GM21737 (cell line): ENCODE results near the gene CFAP251.

ENCODE experiments used
- ATAC-seq: cut with Tn5 transposase; IDR thresholded peaks from one replicate; pipeline ENCODE4 v1.9.1; 2021; ENCODE audit warnings: mild to moderate bottlenecking, moderate library complexity; ENCODE audit not compliant: unreplicated experiment

CFAP251 gene

DNA sequence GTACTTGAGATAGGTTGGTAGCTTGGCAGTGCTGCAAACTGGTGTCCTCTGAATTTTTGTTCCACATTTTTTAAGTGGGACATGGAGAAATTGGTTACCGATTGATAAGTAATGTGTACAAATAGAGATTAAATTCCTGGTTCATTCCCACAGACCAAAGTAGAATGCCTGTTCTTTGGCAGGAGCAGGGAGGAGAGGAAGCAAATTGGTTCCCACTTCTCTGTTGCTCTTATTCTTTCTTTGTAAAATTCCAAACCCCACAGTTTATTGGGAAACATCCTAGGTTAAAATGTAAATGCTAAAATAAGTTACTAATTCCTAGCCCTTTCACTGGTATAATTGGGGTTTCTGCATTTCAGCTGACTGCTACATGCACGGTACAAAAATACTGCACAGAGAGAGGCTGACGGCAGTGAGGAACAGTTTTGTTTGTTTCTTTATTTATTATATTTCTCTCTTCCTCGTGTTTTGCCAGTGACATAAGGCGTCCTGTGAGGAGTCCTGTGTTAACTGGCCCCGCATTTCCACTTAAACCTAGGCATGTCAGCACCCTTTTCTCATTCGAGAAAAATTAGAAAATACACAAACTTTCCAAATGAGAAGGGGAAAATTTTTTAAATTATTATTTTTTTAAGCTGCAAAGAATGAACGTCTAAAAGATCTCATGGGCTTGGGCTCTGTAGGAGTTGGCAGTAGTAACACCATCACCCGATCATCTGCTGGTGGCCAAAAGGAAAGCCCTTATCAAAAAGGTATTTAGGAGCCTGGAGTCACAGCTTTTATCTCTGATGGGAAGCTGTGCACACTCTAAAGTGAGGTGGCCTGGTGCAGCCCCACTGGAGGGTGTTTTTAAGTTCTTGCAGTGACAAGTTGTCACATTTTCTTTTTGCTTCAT is 77.9 kb downstream of the CFAP251 start:
- no peak for ATAC-seq

DNA sequence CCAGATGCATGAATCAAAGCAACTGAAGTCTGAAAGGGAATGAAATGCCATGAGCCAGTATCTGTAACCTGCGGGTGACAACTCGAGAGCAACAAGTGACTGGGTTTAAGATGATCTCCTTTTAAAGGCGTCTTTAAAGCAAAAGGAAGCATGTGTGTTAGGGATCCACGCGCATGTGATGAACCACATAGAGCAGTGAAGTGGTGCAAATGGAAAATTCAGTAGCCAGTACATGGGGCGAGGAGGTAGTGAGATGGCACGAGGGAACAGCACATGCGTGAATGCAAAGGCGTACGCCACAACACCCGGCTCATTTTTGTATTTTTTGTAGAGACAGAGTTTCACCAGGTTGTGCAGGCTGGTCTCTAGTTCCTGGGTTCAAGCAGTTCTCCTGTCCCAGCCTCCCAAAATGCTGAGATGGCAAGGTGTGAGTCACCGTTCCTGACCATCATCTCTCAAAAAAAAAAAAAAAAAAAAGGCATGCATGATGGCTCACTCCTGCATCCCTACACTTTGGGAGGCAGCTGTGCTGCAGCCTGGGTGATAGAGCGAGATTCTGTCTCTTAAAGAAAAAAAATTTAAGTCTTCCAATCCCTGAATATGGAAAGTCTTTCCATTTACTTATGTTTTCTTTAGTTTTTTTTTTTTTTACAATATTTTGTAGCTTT is 78.7 kb downstream of the CFAP251 start:
- ATAC-seq: no peak

DNA sequence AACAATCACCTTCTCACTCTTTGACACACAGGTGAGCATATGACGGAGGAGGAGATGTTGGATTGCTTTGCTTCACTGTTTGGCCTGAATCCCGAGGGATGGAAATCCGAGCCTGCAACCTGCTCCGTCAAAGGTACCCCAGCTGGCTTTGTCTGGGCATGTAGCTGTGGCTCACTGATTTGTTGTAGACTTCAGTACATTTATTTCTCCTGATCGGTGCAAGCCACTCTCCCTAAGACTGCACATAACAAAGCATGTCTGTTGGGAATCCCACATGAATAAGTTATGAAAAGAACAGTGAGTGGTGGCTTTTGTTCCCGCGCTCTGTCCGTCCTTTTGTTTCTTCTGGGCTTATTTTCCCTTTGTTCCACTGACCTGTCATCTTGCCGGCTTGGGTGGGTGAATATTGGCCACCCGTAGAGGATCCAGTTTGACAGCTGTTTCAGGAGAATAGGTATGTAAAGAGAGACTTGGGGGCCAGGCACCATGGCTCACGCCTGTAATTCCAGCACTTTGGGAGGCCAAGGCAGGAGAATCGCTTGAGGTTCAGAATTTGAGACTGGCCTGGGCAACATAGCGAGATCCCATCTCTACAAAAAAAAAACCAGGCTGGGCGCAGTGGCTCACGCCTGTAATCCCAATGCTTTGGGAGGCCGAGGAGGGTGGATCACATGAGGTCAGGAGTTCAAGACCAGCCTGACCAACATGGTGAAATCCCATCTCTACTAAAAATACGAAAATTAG is 83.2 kb downstream of the CFAP251 start:
- ATAC-seq: no peak

DNA sequence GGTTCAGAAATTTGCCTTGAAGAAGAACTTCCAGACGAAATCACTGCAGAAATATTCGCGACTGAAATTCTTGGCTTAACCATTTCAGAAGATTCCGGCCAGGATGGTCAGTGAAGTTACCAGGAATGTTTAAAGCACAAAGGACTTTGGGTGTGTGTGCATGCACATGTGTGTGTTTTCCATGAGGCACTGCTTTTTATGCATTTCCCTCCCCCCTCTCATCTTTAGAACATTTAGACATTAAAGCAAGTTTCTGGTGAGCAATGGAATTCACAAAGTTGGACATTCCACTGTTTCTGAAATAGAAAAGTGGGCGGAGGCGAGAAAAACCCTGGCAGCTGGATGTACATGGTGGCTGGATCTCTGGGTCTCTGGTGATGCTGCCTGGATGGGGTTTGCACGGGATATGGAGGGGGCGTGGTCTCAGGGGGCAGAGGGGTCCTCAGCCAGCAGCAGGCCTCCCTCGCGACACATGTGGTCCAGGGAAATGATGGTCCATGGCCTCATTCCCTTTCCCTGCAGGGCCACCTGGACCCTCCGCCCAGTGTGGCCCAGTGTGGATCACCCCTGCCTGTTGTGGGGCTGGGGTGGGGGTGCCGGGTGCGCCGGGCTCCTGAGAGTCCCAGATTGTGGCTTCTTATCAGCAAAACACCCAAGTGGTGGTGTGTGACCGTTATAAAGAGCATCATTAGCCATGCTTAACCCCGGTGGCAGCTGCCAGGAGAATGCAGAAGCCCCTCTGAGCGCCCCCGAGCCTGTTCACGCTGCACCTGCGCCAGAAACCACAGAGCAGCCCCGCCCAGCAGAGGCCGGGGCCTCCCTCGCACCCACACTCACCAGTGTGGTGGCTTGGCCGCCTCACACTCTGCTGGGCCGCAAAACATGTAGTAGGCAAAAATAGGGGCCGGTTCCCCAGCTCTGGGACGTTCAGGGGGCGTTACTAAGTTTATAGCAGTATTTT is 85.5 kb downstream of the CFAP251 start:
- no peak for ATAC-seq

DNA sequence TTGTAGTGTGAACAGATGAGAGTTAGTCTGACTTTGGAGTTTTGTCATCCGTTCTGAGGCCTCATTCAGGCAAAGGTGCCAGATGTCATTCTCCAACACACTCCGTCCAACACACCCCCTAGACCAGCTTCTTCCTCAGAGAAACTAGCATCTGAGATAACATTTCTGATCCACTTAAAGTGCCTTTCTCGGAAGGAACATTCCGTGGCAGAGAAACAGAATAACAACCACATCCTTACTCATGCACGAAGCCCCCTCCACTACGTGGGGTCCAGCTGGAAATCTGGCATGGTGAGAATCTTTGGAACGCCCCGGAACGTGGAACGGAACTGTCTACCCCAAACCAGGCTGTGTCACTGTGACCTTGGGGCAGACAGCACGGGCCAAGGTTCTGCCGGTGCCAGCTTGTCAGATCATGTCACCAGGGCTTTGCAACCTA is 86.3 kb downstream of the CFAP251 start:
- no peak for ATAC-seq

DNA sequence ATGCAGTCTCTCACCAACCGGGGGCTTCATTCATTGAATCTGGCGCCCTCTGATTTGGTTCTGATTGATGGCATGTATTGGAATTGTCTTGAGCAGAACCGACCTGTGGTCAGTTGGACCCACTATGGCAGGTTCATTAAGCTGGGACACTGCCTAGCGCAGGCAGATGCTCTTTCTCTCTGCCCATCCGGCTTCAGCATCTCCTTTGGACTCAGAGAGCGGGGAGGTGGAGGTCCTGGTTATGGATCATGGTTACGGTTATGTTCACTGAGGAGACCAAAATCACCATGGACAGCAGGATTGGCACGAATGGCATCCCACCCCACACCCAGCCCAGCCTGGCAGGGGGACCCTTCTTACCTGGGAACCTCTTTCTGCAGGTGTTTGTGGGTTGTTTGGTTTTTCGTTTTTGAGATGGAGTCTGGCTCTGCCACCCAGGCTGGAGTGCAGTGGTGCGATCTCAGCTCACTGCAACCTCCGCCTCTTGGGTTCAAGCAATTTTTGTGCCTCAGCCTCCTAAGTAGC is 86.9 kb downstream of the CFAP251 start:
- ATAC-seq: no peak

DNA sequence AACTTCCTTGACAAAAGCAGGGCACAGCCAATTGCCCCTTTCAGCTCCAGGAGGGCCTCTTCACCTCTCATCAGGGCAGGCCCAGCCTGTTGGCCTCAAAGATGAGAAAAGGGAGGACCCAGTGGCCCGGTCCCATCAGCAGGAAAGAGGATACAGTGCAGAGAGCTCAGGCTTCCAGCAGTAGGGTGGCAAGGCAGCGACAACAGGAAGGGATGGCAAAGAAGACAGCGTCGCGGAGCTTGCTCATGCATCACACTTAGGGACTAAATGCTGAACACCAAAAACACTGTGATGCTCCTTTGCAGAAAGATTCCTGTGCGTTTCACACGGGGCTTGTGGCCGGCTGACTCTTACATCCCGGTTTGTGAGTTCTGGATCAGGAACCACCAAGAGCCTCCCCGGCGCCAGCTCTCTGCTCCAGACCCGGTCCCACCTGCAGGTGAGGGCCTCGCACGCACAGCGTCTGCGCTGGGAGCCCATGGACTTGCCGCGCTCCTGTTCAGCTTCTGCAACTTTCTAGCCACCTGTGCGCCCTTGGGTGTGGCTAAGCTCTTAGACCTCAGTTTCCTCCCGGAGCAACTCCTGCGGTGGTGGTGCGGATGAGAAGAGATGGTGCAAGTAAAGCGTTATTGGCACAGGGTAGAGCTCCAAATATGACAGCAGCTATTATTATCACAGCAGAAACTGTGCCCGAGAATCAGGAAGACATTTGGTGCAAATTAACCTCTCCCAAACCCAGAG is 88.0 kb downstream of the CFAP251 start:
- ATAC-seq: no peak

DNA sequence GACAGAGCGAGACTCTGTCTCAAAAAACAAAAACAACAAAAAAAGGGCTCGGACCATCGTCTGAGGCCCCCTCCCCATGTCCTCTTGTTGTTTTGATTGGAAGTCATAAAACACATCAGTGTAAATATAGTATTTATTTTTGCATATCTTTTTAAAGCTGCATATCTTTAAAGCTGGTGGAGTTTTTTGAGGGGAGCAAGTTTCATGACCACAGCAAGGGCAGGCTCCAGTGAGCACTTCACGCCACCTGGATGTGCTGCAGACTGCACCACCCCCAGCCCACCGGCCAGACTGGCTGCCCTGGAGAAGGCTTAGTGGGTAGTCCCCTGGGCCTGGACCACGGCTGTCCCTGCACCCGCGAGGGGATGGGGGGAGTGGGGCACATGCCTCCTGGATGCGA is 91.3 kb downstream of the CFAP251 start:
- ATAC-seq: no peak

DNA sequence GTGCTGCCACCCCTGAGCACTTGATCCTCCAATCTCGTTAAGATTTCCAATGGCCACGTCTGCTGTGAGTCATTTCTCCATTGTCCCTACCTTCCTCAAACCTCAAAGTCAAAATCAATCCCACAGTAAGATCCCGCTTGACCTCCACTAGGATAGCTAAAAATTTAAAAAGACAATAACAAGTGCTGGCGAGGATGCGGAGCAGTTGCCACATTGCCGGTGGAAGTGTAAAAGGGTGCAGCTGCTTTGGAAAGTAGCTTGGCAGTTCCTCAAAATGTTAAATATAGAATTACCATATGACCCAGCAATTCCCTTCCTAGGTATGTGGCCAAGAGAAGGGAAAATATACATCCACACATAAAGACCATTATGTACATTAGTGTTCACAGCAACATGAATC is 93.8 kb downstream of the CFAP251 start:
- no peak for ATAC-seq

DNA sequence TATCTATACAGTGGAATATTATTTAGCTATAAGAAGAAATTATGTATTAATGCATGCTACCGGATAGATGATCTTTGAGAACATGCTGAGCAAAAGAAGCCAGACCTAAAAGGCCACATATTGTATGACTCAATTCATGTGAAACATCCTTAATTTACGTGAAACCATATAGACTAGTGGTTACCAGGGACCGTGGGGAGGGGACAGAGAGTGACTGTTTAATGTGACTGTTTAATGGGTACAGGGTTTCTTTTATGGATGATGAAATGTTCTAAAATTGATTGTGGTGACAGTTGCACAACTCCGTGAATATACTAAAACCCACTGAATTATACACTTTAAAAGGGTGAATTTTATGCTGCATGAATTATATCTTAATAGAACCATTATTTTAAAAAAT is 94.7 kb downstream of the CFAP251 start:
- ATAC-seq: no peak

DNA sequence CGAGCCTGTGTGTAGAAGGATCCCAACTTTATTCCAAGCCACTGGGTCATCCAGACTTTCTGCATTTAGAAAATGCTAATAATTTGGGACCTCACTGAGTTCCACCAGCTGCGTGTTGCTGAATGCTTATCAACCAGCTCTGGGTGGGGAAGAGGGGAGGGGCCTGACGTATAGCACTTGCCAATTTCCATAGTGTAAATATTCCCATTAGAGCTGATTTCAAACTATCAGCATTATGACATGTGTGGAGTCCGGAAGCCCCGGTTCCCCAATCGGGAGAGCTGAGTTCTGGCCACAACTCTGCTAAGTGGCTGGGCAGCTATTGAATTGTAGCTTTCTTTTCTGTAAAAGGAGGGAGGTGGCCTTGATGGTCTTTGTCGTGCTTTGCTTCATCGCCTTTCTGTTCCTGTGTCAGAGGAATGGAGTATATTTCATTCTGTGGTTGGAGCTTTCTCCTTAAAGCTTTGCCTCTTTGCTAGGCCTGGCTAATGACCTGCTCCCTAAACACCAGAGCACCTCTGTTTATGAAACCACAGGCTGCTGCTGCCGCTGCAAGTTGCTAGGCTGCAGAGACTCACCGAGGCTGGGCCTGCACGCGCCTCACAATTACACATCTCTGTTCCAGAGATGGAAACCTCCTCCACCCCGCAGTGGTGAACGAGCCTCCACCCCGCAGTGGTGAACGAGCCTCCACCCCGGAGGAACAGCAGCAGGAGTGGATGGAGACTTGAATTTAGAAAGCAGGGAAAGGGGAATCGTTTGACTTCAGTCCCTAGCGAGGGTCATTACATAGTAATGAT is 95.6 kb downstream of the CFAP251 start:
- ATAC-seq: no peak

DNA sequence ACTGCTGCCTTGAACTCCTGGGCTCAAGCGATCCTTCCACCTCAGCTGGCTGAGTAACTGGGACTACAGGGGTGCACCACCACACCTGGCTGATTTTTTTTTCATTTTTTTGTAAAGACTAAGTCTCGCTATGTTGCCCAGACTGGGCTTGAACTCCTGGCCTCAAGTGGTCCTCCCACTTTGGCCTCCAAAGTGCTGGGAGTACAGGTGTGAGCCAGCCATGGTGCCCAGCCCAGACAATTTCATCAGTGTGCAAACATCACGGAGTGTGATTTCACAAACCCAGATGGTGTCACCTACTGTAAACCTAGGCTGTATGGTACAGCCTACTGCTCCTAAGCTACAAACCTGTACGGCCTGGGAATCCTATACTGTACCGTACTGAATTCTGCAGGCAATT is 96.4 kb downstream of the CFAP251 start:
- ATAC-seq: no peak

DNA sequence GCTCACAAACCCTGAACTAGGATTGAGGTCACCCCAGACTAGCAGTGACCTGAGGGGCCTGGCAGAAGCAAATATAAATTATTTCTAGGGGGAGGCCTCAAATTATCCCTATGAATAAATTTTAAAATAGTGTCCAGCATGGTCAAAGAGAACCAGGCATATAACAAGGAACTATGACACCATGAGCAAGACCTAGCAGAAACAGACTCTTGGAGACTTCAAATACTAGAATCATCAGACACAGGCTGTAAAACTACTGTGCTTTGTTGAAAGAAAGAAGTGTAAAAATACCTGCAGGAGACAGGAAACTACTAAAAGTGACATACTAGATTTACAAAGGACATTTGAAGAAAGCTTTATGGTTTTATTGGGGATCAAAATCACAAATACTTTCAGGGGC is 100.1 kb downstream of the CFAP251 start:
- ATAC-seq: no peak

DNA sequence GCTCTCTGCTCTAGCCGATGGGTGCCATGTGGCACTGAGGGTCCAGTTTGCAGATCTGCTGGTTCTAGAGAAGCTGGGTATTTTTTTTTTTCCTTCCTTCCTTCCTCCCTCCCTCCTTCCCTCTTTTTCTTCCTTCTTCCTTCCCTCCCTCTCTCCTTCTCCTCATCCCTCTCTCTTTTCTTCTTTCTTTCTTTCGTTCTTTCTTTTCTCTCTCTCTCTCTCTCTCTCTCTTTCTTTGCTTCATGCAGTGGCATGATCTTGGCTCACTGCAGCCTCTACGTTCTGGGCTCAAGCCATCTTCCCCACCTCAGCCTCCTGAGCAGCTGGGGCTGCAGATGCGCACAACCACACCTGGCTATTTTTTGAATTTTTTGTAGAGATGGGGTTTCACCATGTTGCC is 100.5 kb downstream of the CFAP251 start:
- ATAC-seq: no peak

DNA sequence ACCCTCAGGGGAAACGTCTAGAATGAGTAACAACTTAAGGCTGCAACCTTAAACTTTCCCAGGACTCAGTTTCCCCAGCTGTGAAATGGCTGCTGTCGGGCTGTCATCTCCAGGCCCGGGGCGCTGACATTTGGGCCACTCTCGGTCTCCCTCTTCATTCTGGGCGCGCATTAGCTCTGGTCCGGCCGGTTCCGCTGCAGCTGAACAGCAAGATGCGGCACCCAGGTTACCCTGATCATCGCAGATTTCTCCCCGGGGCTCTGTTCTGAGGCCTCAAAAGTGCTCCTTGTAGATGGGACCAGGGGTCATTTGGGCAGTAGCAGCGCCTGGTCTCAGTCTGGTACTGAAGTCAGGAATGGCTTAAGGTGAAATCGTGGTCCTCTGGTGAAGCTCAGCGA is 102.4 kb downstream of the CFAP251 start:
- no peak for ATAC-seq

DNA sequence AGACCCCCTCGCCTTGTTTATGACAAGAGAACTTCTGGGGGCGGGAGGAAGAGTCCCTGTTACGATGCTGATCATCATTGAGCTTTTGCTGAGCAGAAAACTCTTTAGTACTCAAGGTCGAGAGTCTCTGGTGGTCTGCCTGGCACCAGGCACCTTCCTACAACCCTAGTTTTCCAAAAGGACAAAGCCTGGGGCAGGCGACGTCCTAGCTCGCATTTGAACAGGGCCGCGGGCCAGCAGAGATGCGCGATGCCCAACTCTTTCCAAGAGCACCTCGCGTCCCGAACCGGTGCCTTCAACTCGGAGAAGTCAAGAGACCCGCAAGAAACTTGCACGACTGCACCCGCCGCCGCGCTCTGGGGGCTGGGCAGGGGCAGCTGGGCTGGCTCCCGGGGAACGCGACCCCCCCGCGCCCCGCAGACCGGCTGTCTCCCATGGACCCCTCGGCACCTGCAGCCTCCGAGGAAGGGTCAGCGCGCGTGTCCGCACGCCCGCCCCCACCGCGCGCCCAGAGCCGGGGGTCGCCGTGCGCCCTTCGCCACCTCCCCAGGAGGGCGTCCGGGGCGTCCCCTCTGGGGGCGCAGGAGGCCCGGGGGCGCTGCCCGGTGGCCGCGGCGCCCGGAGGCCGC is 102.9 kb downstream of the CFAP251 start:
- ATAC-seq: no peak

DNA sequence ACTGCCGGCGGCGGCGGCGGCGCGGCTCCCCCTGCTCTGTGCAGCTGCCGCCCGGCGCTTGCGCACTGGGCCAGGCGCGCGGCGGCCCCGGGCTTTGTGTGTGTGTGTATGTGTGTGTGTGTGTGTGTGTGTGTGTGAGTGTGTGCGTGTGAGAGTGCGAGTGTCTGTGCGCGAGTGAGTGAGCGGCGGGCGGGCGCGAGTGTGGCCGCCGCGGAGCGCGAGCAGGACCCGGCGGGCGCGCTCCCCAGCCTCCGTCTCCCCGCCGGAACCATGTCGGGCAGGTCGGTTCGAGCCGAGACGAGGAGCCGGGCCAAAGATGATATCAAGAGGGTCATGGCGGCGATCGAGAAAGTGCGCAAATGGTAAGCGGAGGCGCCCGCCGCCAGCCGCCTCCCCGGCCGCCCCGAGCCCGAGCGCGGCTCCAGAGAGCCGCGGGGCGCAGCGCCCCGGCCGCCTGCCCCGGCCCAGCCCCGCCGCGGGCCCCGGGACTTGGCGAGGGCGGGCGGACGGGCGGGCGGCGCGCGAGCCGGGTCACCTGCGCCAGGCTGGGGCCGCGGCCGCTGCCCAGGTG is 103.5 kb downstream of the CFAP251 start, which contains the start of gene BCL7A:
TSS of gene BCL7A (plus strand) at position 63 of the 571 bp plus-strand sequence. CDS start at position 271, 208 bp downstream.
- ATAC-seq: no peak
